Lower leg skin (tissue), 4 donors: Measurements from ENCODE around the gene AKIRIN2. TPM values are rescaled to one million over a fixed set of nuclear protein-coding genes. Genes with fewer than 3 reads are reported as not detected.
"Not testable (repeated sequence)": the region's sequence is repeated elsewhere in the genome, so short reads cannot be mapped to it uniquely, and the experiment has no call there.

Experiments used
- DNase-seq, 2 donors: peaks; one replicate each; pipeline ENCODE4 v3.0.0-alpha.2; 2019; ENCODE audit warnings: low spot score in 2 of 2
- H3K4me3 ChIP-seq: fragments of 200-600 bp; sonication (generic); 2 replicates; pipeline ENCODE4 v1.5.1; 2017; ENCODE audit warnings: mild to moderate bottlenecking, low read depth; ENCODE audit not compliant: poor library complexity, severe bottlenecking
- POLR2A ChIP-seq, 2 donors: fragments of 450-650 bp; IDR thresholded peaks; one replicate each; pipeline ENCODE4 v1.6.1; 2016 to 2017; ENCODE audit warnings: antibody characterized with exemption in 2 of 2, mild to moderate bottlenecking in 1 of 2, moderate library complexity in 1 of 2
- WGBS, 2 donors: methylation state at CpG; one replicate each; pipeline ENCODE4 v1.1.5; 2018; 5-methylcytosine and 5-hydroxymethylcytosine counted together
- intact Hi-C: fragments of 100-400 bp; cut with DNase I; formaldehyde crosslinking; loops from one replicate; pipeline ENCODE4 v1.15.0; 2023; ENCODE audit warnings: low total_unique reads
- total RNA-seq, 4 donors: library from RNA; depleted of rRNA; stranded (reverse); fragments of >200 nt; gene quantifications; one replicate each; pipeline ENCODE4 v1.1.0, GENCODE V29; 2016
- TF ChIP-seq, protein P1 (sequence below), 3 donors: fragments of 450-650 bp; IDR thresholded peaks; one replicate each; pipeline ENCODE4 v1.5.1; 2016; ENCODE audit warnings: antibody characterized with exemption in 3 of 3, mild to moderate bottlenecking in 3 of 3, moderate library complexity in 2 of 3

The AKIRIN2 gene
- total RNA-seq, 4 donors from 2014 or later, result 11.2 to 30.3 (median 17.2) TPM

DNA sequence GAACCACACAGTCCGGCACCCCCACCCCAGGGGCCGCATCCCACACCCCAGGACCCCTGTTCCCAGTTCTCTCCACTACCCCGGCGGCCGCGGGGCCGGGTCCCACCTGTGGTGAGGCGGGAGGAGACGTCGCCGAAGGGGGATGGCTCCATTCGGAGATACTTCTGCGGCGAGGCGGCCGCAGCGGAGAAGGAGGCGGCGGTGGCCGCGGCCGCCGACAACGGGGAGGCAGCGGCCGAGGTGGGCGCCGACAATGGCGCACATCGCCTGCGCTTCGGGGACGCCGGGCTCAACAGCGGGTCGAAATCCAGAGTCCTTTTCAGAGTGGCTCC, 723 bp downstream of the AKIRIN2 start:
- 0% methylated on average over 32 to 36 of the region's 36 CpGs for WGBS, 2 donors
- intact Hi-C loops, result no loop called here
- H3K4me3 ChIP-seq, result peak overlapping the region; percentile 96
- TF ChIP-seq POLR2A (IDR thresholded peaks at IDR 0.05), result no peak
- TF ChIP-seq, protein P1, sequence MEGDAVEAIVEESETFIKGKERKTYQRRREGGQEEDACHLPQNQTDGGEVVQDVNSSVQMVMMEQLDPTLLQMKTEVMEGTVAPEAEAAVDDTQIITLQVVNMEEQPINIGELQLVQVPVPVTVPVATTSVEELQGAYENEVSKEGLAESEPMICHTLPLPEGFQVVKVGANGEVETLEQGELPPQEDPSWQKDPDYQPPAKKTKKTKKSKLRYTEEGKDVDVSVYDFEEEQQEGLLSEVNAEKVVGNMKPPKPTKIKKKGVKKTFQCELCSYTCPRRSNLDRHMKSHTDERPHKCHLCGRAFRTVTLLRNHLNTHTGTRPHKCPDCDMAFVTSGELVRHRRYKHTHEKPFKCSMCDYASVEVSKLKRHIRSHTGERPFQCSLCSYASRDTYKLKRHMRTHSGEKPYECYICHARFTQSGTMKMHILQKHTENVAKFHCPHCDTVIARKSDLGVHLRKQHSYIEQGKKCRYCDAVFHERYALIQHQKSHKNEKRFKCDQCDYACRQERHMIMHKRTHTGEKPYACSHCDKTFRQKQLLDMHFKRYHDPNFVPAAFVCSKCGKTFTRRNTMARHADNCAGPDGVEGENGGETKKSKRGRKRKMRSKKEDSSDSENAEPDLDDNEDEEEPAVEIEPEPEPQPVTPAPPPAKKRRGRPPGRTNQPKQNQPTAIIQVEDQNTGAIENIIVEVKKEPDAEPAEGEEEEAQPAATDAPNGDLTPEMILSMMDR (IDR thresholded peaks at IDR 0.05), result no peak
- peak in 1 of 2 donors; percentile 90 for DNase-seq

DNA sequence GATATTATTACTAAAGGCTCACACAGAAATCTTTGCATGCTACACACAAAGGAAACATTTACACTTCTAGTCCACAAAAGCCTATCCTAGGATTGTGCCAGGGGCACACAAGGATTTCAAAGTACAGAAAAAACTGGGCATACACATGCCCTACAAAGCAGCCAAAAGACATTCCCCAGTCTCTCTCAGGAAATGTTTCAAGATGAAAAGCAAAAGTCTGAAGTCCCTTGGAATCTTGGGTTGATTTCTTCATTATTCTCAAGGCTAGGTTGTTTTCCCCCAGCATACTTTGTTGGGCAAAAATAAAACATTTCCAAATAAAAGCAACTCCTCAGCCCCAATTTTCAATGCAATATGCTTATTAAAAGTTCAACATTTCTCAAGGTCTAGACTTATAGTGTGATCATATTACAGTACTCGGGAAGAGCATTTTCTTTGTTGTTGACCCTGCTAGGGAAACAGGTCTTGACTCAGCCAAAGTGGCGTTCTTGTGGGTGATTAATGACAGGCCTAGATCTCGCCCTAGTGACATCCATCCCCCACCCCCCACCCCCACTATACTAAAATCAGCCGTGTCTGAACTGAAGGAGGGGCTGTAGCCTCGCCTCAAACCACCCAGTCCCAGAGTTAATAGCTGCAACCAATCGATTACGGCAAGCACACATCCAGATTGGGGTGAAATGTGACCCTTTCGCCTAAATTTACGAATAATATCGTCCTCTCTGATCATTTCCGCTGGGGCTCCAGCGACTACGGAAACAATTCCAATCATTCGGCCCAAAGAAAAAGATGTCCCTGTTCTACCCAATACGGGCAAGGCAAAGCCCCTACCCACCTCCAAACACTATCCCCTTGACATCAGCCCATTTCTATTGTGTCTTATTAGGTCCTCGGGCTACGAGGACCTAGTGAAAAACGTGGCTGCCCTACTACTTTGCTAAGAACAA, 1.4 kb downstream of the AKIRIN2 start:
- TF ChIP-seq, protein P1 (IDR thresholded peaks at IDR 0.05), result no peak
- no peak for TF ChIP-seq POLR2A (IDR thresholded peaks at IDR 0.05)
- WGBS, 2 donors, result 0 to 1% methylated on average over 18 of the region's 18 CpGs
- peak overlapping the region; percentile 96 for H3K4me3 ChIP-seq
- no peak for DNase-seq
- intact Hi-C loops, result no loop called here

DNA sequence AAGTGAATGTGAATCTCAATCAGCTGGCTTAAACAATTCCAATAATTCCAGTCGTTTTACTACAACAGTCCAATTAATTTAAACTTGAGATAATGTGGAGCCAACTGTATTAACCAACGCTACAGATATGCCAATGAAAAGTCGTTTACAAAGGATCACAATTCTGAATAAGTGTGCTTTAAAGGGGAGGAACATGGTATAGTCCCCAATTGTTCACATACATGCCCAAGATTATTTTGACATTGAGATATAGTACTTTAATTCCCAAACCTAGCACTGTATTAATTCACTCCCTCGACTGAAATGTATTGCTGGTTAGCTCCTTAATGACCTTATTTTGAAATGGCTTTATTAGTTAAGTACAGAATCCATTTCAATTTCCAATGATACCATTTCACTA, 2.5 kb downstream of the AKIRIN2 start:
- TF ChIP-seq, protein P1 (IDR thresholded peaks at IDR 0.05), result no peak
- TF ChIP-seq POLR2A (IDR thresholded peaks at IDR 0.05), result no peak
- WGBS, 2 donors, result 2 to 4% methylated on average over 4 of the region's 4 CpGs
- no peak overlapping the region for H3K4me3 ChIP-seq
- intact Hi-C loops, result no loop called here
- no peak for DNase-seq

DNA sequence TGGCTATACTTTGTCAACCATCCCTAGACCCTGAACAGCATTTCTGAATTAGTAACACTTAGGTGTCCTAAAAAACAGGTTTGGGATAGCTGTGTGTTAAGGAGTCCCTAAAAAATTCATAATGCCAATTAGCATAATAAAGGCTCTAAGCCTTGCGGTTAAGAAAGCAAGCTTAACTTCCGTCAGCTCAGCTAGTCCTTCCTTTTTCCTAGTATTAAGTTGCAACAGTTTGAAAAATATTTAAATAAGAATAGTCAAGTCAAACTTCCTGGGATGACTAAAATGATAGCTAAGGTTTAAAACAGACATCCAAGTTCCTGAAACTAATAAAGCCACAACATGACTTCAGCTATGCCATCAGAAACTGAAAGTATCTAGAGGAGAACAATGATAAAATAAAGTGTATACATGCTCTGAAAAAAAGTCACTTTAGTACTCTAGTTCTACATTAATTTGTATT, 3.5 kb downstream of the AKIRIN2 start:
- no peak for TF ChIP-seq POLR2A (IDR thresholded peaks at IDR 0.05)
- TF ChIP-seq, protein P1 (IDR thresholded peaks at IDR 0.05), result no peak
- intact Hi-C loops, result no loop called here
- WGBS, 2 donors, result 8 to 12% methylated on average over 2 of the region's 2 CpGs

DNA sequence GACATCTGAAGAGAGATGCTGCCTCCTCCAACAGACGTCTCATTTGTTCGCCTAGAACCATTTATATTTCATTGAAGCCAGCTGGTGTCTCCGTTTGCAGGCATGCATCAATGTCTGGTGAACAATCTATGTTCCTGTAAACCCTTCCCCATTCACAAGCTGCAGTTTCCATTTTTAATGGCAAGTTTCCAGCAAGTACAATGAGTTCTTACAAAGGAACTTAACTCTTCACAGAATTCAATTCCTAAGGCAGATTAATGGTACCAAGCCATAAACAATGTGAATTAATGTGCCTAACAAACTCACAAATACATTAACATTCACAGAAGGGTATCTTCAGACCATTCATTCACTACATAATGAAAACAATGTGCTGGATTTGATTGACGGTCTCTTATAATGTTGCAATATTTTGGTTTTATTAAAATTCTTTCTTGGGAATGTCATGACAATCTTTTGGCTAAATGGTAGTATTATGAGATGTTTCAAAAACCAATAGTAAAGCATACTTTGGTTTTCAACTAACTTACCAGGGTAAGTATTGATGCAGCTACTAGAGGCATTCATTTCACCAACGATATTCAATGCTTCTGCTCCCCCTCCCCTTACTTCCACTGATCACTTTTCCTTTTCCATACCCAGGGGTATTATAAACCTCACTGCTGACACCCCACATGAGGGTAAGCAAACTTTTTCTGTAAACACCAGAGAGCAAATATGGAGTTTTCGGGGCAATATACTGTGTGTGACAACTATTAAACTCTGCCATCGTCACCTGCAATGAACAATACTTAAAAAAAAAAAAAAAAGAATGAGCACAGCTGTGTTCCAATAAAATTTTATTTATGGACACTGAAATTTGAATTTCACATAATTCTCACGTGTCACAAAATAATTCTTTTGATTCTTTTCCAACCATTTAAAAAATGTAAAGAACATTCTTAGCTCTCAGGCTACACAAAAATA, 4.2 kb downstream of the AKIRIN2 start:
- intact Hi-C loops, result no loop called here
- H3K4me3 ChIP-seq, result no peak overlapping the region
- TF ChIP-seq, protein P1 (IDR thresholded peaks at IDR 0.05), result no peak
- no peak for TF ChIP-seq POLR2A (IDR thresholded peaks at IDR 0.05)
- WGBS, 2 donors, result 38% methylated on average over 8 of the region's 8 CpGs
- no peak for DNase-seq

More for the DNA sequence above, 3.5 kb downstream of the AKIRIN2 start:
- no peak for DNase-seq
- H3K4me3 ChIP-seq, result no peak overlapping the region

DNA sequence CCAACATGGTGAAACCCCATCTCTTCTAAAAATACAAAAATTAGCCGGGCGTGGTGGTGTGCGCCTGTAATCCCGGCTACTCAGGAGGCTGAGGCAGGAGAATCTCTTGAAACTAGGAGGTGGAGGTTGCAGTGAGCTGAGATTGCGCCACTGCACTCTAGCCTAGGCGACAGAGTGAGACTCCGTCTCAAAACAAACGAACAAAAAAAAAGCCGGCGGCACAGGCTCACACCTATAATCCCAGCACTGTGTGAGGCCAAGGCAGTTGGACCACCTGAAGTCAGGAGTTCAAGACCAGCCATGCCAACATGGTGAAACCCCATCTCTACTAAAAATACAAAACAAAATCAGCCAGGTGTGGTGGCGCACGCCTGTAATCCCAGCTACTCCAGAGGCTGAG, 5.2 kb downstream of the AKIRIN2 start:
- intact Hi-C loops, H3K4me3 ChIP-seq, DNase-seq: not testable (repeated sequence)
- 88 to 96% methylated on average over 12 of the region's 12 CpGs for WGBS, 2 donors
